ENCODE data around the gene PROX1. TPM values are rescaled to one million over a fixed set of nuclear protein-coding genes. Genes with fewer than 3 reads are reported as not detected.

PROX1 gene
- total RNA-seq, 2 experiments from 2014 or later, result 0.03 TPM; not detected in 1

DNA sequence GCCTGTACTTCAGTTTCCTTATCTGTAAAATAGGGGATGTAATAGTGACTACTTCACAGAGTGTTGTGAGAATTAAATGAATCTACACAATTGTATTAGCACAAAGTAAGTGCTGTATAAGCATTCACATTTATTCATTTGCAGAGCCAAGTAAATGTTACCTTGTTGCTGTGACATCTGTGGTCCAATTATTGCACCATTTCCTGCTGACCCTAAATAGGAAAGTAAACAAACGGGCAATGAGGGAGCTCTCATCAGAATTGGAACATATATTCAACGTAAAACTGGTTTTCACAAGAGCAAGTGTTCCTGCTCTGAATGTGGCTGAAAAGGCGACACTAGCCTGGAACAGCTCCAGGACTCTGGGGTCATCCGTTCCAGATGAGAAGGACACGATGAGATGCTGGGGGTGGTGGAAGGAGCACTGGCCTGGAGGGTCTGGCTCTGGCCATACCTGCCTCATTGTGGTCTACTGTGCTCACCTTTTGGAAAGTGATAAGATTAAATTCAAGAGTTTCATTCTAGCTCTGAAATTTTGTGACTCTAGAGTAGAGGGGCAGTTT lies 34.5 kb downstream of the PROX1 start:
- ATAC-seq (ENCODE audit: poor library complexity) (no peak), DNase-seq (no peak)
- ChIA-PET CTCF (no interaction called here), POLR2A (no interaction called here)
- Histone ChIP-seq H3K36me3 (ENCODE audit: insufficient read depth, low read length) (no peaks in the 10 kb centered on the region), H3K27ac (ENCODE audit: low read depth in 1 of 2, low read length in 2 of 2) (no peak overlapping the region), H3K4me1 (ENCODE audit: insufficient read depth, low read length) (no peaks in the 10 kb centered on the region), H3K27me3 (ENCODE audit: control insufficient read depth in 1 of 2, insufficient read depth in 2 of 2, low read length in 2 of 2) (peaks cover 0 to 3% of the 10 kb centered on the region in 2 experiments), H3K9me3 (ENCODE audit: control insufficient read depth in 1 of 2, insufficient read depth in 1 of 2, low read length in 2 of 2) (no peaks in the 10 kb centered on the region), H3K4me3 (ENCODE audit: low read length) (no peak overlapping the region)
- Mint-ChIP-seq H3K9me3 (no peaks in the 10 kb centered on the region), H3K27ac (no peak overlapping the region), H3K4me3 (no peak overlapping the region), H3K36me3 (ENCODE audit: low read depth) (no peaks in the 10 kb centered on the region), H3K4me1 (ENCODE audit: low read depth) (peaks cover 11% of the 10 kb centered on the region), H3K27me3 (peaks cover 3% of the 10 kb centered on the region)
- intact Hi-C loops (cut with DNase I, micrococcal nuclease), result no loop called here
- TF ChIP-seq, protein P1, sequence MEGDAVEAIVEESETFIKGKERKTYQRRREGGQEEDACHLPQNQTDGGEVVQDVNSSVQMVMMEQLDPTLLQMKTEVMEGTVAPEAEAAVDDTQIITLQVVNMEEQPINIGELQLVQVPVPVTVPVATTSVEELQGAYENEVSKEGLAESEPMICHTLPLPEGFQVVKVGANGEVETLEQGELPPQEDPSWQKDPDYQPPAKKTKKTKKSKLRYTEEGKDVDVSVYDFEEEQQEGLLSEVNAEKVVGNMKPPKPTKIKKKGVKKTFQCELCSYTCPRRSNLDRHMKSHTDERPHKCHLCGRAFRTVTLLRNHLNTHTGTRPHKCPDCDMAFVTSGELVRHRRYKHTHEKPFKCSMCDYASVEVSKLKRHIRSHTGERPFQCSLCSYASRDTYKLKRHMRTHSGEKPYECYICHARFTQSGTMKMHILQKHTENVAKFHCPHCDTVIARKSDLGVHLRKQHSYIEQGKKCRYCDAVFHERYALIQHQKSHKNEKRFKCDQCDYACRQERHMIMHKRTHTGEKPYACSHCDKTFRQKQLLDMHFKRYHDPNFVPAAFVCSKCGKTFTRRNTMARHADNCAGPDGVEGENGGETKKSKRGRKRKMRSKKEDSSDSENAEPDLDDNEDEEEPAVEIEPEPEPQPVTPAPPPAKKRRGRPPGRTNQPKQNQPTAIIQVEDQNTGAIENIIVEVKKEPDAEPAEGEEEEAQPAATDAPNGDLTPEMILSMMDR (IDR thresholded peaks at IDR 0.05), result no peak

DNA sequence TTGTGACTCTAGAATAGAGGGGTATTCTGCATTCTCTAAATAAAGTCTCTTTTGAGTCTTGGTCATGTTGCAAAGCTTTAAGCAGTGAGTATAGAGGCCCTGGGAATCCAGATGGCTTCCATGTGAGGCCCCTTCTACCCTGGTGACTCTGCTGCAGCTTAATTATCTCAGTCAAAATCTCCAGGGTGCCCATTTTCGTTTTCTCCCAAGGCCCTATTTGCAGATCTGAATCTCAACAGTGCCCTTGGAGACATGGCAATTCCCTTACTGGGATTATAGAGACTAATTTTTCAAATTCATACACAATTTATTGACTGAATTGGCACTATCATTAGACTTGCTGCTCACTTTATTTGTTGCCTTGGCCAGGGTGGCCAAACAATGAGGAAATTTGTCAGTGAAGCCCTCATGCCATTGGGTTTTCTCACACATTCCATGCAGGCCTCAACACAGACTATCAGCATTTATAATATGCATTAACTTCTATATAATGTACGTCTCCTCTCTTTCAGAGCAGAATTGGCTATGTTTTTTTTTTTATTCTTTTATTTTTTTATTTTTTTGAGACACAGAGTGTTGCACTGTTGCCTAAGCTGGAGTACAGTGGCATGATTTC lies 35.1 kb downstream of the PROX1 start:
- H3K4me3 ChIP-seq (ENCODE audit: low read length), result no peak overlapping the region
- no peak for ATAC-seq (ENCODE audit: poor library complexity)
- H3K27ac Mint-ChIP-seq, result no peak overlapping the region

DNA sequence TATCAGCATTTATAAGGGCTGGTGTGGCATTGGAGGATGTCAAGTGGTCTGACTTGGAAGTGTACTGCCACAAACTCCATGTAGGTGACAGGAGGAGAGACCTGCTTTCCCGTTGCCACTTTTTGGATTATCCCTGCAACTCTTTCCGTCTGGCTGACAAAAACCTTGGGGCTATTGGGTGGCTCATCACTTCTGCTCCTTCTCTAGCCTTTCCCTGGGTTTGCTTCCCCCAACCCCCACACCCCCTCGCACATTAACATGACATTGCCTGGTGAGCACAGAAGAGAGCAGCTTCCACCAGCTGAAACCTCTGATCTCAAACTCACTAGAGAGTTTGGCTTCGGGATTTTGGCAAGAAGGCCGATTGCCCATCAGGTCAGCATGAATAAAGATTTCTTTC lies 39.2 kb downstream of the PROX1 start:
- no peaks in the 10 kb centered on the region for H3K36me3 Mint-ChIP-seq (ENCODE audit: low read depth)
- intact Hi-C loops (cut with DNase I, micrococcal nuclease), result no loop called here
- CTCF ChIA-PET, result no interaction called here

More for the DNA sequence above, 35.1 kb downstream of the PROX1 start:
- H3K4me1 ChIP-seq (ENCODE audit: insufficient read depth, low read length), result no peaks in the 10 kb centered on the region
- H3K4me3 Mint-ChIP-seq, result no peak overlapping the region
- no peaks in the 10 kb centered on the region for H3K36me3 Mint-ChIP-seq (ENCODE audit: low read depth)
- TF ChIP-seq, protein P1 (IDR thresholded peaks at IDR 0.05), result no peak
- ChIA-PET CTCF (no interaction called here), POLR2A (no interaction called here)
- H3K27me3 ChIP-seq (ENCODE audit: control insufficient read depth in 1 of 2, insufficient read depth in 2 of 2, low read length in 2 of 2), result peaks cover 0 to 4% of the 10 kb centered on the region in 2 experiments
- no peaks in the 10 kb centered on the region for H3K9me3 Mint-ChIP-seq
- peaks cover 6% of the 10 kb centered on the region for H3K27me3 Mint-ChIP-seq
- H3K36me3 ChIP-seq (ENCODE audit: insufficient read depth, low read length), result no peaks in the 10 kb centered on the region
- intact Hi-C loops (cut with DNase I, micrococcal nuclease), result no loop called here
- no peaks in the 10 kb centered on the region for H3K9me3 ChIP-seq (ENCODE audit: control insufficient read depth in 1 of 2, insufficient read depth in 1 of 2, low read length in 2 of 2)
- H3K4me1 Mint-ChIP-seq (ENCODE audit: low read depth), result peaks cover 11% of the 10 kb centered on the region
- DNase-seq, result no peak
- no peak overlapping the region for H3K27ac ChIP-seq (ENCODE audit: low read depth in 1 of 2, low read length in 2 of 2)

More for the DNA sequence above, 39.2 kb downstream of the PROX1 start:
- Histone ChIP-seq H3K4me3 (ENCODE audit: low read length) (no peak overlapping the region), H3K36me3 (ENCODE audit: insufficient read depth, low read length) (no peaks in the 10 kb centered on the region), H3K27me3 (ENCODE audit: control insufficient read depth in 1 of 2, insufficient read depth in 2 of 2, low read length in 2 of 2) (peaks cover 3 to 5% of the 10 kb centered on the region in 2 experiments), H3K9me3 (ENCODE audit: control insufficient read depth in 1 of 2, insufficient read depth in 1 of 2, low read length in 2 of 2) (no peaks in the 10 kb centered on the region), H3K27ac (ENCODE audit: low read depth in 1 of 2, low read length in 2 of 2) (no peak overlapping the region), H3K4me1 (ENCODE audit: insufficient read depth, low read length) (no peaks in the 10 kb centered on the region)
- no peak for DNase-seq
- no peaks in the 10 kb centered on the region for H3K9me3 Mint-ChIP-seq
- no peak overlapping the region for H3K27ac Mint-ChIP-seq
- TF ChIP-seq, protein P1 (IDR thresholded peaks at IDR 0.05), result no peak
- ATAC-seq (ENCODE audit: poor library complexity), result no peak
- POLR2A ChIA-PET, result no interaction called here
- no peaks in the 10 kb centered on the region for H3K4me1 Mint-ChIP-seq (ENCODE audit: low read depth)
- H3K4me3 Mint-ChIP-seq, result no peak overlapping the region
- H3K27me3 Mint-ChIP-seq, result peaks cover 25% of the 10 kb centered on the region
